COR-L47 (cell line): ENCODE results near the gene KRT28.
A peak's percentile ranks its signal among the peaks of the same experiment; 100 is the strongest.
"Not testable (repeated sequence)": the region's sequence is repeated elsewhere in the genome, so short reads cannot be mapped to it uniquely, and the experiment has no call there.

Experiments
- DNase-seq: peaks from one replicate; lab custom pipeline; 2025; lab: John Stamatoyannopoulos, UW

The KRT28 gene

DNA sequence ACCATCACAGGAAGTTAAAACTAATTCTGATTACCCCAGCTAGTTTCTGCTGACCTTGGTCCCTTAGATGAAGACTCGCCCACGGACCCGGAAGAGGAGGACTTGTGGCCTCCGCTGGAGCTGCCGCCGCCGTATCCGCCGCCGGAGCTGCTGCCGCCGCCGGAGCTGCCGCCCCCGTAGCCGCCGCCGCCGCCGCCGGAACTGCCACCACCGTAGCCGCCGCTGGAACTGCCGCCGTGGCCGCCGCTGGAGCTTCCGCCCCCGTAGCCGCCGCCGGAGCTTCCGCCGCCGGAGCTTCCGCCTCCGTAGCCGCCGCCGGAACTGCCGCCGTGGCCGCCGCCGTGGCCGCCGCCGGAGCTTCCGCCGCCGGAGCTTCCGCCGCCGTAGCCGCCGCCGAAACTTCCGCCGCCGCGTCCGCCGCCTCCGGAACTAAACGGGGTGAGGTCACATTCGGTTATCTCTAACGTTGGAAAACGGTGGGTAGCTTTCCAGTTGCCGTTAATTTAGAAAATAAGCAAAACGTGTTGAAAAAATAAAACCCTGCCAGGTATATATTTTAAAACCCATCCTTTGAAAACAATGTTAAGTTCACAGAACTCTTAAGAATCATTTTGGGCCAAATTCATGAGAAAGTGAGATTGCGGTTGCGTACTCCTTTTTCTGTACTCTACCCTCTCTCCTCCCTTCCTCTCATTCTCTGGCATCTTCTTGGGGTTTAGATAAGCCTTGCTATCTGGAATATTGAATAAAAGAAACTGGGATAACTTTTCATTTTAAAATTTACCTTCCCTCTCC is 19.2 kb upstream of the KRT28 start:
- DNase-seq: peak; percentile 72

DNA sequence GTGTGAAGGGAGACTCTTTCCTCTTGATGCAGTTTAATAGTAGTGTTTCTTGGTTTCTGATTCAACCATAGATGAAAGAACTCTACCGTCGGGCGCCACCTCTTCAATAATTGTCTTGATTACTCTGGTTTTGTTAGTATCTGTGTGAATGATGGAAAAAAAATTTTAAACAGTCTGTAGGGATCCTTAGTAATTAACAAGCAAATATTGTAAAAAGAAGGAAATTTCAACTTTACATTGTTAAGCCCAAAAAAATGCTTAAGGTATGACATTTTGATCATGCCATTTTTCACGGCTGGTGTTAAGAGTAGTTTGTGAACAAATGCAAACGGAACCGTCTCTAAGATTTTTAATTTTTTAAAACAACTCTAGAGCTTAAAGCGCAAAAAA is 18.6 kb upstream of the KRT28 start:
- no peak for DNase-seq

DNA sequence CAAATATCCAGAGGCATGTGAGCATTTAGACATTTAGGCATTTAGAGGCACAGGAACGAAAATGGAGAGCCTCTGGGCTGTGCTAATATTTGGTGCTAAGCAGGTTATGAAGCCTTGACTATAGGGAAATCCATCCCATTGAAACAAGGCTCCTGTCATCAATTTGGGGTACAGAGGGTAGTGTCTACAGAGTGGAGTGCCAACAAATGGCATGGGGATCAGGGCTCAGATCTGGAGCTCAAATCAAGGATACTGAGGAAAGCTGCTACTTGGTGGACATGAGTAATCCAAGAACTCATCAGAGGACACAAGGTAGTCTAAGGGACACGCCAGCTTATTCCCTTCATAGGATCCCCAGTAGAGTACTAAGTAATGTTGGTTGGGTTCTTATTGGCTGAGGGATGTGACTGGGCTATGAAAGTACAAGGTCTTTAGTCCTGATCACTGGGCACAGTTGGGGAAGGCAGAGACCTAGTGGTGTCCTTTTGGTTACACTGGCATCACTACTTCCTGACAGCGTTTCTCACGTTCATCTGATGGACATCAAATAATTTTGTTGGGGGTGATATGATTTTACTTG is 17.4 kb upstream of the KRT28 start:
- no peak for DNase-seq

DNA sequence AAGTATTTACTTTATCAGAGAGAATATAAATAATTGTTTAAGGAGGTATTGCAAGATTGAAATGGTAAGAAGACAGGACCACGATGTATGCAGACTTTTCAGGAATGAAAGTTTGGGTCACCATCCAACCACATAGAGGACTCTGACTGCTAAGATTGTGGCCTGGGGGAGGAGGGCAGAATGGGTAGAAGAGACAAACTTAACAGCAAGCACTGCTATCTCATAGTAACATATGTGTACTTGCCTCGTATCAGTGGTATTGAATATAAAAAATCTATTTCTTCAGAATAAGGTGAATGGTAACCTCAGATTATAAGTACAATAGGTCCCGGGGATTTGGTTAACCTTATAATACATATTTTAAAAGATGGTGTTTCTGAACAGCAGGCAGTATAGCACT is 16.8 kb upstream of the KRT28 start:
- DNase-seq: no peak

DNA sequence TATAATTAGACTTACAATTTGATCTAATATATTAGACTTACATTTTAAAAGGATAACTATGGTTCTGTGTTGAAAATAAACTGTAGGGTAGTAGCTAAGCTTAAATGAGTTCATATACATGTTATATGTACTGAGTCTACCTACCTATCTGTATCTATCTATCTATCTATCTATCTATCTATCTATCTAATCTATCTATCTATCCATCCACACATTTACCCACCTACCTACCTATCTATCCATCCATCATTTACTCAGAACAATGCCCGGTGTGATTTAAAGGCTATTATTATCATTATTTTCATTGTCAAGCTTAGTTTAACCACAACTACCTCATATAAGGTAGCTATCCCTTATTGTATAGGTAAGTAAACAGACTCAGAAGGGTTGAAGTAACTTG is 15.6 kb upstream of the KRT28 start:
- no peak for DNase-seq

DNA sequence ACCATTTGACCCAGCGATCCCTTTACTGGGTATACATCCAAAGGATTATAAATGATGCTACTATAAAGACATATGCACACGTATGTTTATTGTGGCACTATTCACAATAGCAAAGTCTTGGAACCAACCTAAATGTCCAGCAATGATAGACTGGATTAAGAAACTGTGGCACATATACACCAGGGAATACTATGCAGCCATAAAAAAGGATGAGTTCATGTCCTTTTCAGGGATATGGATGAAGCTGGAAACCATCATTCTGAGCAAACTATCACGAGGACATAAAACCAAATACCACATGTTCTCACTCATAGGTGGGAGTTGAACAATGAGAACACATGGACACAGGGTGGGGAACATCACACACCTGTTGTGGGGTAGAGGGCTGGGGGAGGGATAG is 14.9 kb upstream of the KRT28 start:
- not testable (repeated sequence) for DNase-seq

DNA sequence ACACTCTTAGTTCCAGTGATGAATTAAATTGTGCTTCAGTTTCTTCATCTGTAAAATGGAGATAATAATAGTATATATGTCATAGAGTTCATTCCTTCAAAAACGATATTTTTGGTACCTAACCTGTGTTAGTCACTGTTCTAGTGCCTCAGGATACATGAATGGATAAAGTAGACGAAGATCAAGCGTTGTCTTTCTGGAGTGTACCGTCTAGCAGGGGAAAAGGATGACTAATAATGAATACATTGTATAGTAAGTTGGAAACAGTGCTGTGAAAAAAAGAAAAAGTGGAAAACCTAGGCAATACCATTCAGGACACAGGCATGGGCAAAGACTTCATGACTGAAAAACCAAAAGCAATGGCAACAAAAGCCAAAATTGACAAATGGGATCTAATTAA is 14.0 kb upstream of the KRT28 start:
- DNase-seq: no peak

DNA sequence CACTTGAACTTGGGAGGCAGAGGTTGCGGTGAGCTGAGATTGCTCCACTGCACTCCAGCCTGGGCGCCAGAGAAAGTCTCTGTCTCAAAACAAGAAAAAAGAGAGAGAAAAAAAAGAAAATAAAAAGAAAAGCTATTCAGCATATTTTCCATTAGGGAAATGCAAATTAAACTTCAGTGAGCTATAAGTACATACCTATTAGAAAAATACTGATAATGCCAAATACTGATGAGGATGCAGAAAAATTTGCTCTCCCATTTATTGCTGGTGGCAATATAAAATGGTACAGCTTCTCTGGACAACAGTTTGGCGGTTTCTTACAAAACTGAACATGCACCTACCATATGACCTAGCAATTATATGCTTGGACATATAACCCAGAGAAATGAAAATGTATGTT is 12.9 kb upstream of the KRT28 start:
- no peak for DNase-seq

DNA sequence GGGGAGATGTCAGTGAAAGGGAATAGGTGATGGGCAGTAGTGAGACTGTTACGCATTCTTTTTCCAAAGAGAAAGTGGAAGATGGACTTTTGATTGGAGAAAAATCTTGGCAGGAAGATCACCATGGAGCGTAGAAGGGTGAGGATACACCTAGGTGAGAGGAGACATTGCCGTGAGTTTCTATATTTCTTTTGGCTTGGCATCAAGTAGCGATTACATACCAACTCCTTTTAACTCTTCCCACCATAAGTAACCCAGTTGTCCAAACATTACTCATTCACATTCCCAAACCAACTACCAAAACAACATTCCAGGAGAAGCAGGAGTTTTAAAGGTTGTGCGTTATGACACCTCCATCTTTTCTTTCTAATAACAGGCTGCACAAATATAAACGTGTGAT is 10.7 kb upstream of the KRT28 start:
- DNase-seq: no peak

DNA sequence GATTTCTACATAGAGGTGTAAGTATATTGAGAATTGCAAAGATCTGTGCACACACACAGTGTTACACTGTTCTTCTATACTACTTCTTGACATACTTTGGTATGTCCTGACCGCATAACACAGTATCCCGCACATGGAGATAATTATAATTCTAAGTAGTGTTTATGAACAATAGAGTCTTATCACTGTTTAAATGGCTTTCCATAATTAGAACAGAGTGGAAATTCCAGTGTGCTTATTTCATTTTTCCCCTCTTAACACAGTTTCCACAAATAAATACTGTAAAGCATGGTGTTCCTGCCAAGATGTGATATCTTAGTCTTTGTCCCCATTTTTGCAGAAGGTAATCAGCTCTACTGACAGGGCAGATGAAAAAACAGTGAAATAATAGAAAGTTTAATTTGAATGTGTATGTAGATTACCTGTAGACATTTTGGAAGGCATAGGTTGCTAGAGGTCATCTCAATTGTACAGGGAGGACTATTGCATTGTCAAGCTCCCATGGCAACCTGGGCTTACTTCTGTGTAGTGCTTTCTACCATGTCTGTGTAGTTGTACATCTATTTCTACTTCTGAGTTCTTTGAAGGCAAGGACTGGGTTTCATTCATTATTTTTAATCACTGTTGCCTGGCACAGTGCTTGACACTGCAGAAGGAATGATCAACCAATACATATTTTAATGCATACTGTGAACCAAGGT is 10.1 kb upstream of the KRT28 start:
- DNase-seq: no peak

DNA sequence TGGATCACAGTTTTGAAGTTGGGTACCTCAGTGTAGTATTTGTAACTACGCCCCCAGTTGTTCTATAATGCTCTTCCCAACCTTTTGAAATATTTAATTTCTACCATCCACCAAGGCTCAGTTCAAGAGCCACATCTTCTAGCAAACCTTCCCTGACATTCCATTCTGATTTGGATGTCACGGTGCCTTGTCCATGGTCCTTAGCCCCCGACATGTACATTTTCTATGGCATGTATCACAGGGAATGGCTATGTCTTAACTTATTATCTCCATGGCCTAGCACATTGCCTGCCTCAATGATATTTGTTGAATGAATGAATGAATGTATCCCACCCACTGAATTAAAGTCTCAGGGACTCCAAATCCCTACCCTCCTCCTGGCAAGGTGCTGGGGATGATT is 6.4 kb upstream of the KRT28 start:
- no peak for DNase-seq

DNA sequence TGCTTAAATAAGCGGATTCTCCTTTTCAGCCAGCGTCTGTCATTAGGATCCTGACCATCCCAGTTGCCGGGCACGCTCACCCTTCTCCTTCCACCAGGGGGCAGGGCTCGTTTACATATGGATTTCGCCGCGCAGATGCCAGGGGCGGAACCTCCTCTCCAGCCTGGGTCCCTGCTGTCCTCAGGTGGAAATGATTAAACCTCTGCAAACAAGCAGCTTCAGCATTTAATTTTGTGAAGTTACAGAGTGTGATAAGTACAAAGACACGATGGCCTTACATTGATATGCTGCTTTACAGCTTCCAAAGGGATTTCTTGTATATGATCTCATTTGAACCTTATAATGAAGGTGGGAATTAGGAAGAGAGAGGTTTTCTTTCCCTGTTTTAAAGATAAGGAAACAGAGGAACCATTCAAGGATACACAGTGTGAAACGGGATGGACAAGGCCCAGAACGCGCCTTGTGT is 3.9 kb upstream of the KRT28 start:
- peak; percentile 86 for DNase-seq

DNA sequence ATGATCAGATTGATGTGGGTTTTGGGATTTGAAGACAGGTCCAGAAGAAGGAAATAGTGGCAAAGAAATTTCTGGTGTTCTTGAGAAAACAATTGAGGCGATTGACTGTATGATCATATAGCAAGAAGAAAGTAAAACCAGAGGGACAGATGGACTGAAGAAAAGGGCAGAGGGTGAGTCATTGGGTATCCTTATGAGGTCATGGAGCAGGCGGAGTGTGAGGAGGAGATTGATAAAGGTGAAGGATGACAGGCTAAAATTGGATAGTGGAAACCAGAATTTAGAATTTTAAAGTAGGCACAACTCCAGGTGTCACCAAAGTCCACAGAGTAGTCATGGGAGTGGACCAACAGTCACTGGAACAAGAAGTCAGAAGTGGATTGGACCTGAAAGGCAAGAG is 1.4 kb upstream of the KRT28 start:
- DNase-seq: no peak

DNA sequence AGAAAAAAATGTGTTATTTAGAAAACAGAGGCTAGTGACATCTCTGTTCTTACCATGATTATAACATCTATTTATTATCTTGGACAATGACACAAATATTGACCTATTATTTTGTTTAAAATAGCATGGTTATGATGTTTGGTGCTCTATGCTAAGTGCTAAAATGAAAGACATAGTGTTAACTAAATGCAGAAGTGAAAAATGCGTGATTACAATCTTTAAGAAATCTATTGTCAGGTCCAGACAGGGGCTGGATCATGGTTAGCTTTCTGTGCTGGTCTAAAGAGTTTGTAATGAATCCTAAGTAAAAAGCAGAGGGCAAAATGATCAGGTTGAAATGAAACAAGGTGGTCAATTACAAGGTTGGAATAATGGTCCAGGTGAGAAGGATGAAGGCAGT is 622 bp upstream of the KRT28 start:
- no peak for DNase-seq

DNA sequence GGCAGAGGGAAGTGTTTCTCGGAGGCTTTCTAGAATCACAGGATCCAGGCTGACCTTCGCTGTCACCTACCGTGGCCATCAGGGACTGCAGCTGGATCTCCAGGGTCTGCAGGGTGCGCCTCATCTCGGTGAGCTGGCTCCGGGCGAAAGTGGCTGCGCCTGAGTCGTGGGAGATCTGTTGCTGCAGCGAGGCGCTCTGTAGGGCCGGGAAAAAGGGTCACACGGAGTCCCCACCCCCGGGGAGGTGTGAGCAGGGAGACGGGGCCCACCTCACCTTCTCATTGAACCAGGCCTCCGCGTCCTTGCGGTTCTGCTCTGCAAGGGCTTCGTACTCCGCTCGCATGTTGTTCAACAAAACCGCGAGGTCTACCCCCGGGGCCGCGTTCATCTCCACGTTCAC is 2.9 kb downstream of the KRT28 start:
- DNase-seq: no peak

DNA sequence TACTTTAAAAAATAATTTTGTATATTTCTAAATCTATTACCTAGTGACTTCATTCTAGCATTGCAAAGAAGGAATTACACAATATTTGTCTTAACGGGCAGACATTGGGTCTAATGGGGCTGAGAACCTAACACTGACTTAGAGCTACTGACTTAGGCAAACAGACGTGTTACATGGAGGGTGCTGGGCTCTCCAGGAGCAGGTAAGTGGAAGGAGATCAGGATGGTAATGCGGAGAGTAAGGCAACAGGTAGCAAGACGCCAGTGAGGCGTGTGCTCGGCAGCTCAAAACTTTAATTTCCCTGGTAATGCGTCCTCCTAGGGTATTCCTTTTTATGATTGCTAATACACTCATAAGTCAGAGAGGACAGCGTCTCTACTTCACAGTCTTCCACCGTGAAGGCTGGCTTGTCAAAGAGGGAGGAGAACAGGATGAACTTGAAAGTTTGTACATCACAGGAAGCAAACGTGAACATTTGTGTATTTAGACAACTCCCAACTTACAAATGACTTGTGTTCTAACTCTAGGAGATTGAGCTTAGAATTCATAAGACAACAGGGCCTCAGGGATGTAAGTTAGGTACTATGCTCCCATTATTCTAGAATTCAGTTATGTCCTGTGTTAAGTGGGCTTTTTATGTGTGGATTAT is 4.6 kb downstream of the KRT28 start:
- no peak for DNase-seq

DNA sequence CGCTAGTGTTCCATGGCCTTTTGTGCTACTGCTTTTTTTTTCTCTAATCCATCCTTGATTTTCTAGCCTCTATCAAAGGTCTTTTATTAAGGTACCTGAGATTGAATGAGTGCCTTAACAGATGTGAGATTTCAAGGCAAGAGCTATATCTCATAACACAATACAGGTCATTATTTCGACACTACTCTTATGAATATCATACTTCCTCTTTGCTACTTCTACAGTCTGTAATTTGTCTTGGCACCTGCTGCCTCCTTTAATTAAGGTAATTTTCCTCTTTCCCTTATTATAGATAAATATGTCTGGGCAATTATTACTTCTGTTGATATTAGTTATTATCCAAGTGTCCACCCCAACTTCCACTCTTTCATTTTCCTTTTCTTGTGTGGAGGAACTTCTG is 5.3 kb downstream of the KRT28 start:
- DNase-seq: no peak

DNA sequence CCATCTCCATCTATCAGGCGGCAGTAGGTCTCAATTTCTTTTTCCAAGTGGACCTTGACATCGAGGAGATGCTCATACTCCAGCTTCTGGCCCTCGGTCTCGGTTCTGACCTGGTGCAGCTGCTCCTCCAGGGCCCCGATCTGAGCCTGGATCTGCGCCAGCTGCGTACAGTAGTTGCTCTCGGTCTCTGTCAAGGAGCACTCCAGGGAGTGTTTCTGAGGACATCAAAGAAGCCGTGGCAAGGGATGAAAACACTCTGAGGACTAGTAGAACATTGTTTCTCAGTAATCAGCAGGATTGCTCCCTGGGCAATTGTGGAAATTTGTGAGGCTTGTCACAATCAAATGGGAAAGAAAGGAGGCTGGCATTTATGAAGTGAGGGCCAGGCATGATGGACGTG is 5.9 kb downstream of the KRT28 start:
- no peak for DNase-seq

DNA sequence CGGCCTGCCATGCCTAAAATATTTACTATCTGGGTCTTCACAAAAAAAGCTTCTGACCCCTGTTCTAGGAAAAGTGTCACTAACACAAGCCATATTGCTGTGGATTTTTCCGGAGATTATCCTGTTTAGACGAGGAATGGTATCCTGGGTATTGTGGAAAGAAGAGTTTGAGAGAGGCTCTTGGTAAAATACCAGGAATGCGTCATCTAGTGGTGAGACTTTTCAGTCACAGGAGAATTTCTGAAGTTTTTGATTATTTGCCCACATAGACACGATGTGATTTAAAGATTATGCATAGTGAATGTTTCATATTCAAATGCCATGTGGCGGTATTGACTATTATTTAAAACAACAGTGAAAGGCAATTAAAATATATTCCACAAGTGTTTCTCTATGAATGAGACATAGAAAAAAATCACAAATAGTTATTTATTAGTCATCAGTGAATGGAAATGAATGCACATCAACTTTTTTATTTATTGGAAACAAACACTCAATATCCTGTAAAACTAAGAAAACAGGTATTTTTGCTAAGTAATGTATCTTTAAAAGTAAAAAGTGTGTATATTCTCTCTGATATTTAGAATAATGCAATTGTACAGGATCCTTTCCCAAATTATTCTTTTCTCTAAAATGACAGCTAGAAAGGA is 7.8 kb downstream of the KRT28 start:
- DNase-seq: no peak

DNA sequence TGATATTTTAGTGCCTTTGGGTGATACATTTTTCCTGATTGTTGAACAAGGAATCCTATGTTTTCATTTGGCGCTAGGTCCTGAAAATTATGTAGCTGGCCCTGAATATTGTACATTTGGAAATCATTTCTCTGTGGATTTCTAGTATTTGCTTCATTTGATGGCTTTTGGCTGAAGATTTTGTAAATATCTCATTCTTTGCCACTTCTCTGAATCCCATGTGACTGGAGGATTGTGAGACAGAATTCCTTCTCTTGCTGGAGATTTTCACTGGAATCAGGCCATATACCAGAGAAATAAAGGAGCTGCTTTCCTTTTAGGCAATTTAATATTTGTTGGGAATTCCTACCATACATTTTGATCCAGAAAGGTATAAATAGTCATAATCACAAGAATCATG is 8.6 kb downstream of the KRT28 start:
- no peak for DNase-seq

DNA sequence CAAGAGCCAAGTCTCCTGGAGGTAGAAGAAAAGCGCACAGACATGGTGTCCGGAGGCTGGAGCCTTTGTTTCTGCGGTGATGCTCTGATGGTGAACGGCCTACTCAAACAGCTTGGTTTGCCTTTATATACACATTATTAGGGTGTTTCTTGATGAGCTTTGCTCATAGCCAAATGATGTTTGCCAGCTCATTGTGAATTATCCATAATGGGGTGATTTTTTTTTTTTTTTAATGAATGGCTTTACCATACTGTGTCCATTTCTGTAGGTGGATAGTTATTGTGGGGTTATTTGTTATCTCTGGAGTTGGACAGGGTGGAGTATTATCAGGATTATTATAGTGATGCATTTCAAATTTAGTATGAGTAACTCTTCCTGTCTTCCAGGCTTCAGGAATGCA is 17.3 kb downstream of the KRT28 start, which contains the start of gene KRT27:
Gene KRT27 (minus strand): TSS at position 101 of the 400 bp plus-strand sequence. CDS start 57 bp downstream, at position 44.
- no peak for DNase-seq
